Retinal pigment epithelial cell (primary cell): Measurements from ENCODE around the gene NOM1.
"Not testable (repeated sequence)": the region's sequence is repeated elsewhere in the genome, so short reads cannot be mapped to it uniquely, and the experiment has no call there.

Source experiments
- DNase-seq: peaks from one replicate; pipeline ENCODE4 v3.0.0-alpha.2; 2010; ENCODE audit warnings: low read depth
- H3K4me3 ChIP-seq: 2 replicates; pipeline ENCODE4 v1.5.1; 2011; ENCODE audit warnings: mild to moderate bottlenecking, low read length, control low read depth, moderate library complexity
- TF ChIP-seq, protein P1 (sequence below): conservative IDR thresholded peaks from 2 replicates; pipeline ENCODE4 v1.5.1; 2011; ENCODE audit warnings: low read depth, low read length, control low read depth, inconsistent platforms

NOM1 gene, protein sequence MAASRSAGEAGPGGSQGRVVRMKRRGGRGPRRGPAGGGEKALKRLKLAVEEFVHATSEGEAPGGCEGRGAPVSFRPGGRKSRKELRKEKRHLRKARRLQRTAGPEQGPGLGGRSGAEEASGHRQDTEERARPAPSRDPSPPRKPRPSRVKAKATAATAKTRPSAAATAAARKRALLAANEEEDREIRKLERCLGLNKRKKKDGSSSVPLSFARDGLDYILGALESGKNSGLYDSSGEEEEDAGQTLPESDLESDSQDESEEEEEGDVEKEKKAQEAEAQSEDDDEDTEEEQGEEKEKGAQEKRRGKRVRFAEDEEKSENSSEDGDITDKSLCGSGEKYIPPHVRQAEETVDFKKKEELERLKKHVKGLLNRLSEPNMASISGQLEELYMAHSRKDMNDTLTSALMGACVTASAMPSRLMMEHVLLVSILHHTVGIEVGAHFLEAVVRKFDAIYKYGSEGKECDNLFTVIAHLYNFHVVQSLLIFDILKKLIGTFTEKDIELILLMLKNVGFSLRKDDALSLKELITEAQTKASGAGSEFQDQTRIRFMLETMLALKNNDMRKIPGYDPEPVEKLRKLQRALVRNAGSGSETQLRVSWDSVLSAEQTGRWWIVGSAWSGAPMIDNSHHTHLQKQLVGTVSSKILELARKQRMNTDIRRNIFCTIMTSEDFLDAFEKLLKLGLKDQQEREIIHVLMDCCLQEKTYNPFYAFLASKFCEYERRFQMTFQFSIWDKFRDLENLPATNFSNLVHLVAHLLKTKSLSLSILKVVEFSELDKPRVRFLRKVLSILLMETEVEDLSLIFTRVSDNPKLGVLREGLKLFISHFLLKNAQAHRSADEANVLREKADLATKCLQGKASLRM

DNA sequence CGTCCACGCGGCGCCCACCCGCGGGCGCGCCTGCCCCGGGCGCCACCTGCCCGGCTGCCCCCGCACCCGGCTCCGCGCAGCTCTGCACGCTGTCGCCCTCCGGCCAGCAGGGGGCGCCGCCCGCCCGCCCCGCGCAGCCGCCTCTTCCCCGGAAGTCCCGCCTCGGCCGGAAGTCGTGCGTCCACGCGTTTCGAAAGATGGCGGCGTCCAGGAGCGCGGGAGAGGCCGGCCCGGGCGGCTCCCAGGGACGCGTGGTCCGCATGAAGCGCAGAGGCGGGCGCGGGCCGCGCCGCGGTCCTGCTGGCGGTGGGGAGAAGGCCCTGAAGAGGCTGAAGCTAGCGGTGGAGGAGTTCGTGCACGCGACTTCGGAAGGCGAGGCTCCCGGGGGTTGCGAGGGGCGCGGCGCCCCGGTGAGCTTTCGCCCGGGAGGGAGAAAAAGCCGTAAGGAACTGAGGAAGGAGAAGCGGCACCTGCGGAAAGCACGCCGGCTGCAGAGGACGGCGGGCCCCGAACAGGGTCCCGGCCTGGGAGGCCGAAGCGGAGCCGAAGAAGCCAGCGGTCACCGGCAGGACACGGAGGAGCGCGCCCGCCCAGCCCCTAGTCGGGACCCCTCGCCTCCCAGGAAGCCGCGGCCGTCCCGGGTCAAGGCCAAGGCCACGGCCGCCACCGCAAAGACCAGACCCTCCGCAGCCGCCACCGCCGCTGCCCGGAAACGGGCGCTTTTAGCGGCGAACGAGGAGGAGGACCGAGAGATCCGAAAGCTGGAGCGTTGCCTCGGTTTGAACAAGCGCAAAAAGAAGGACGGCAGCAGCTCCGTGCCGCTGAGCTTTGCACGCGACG is at the start of gene NOM1:
TSS of gene NOM1 (plus strand) at position 172 of the 840 bp plus-strand sequence. CDS start at position 198, 26 bp downstream.
- peak; percentile 30 for DNase-seq
- peak within 1 kb of the TSS; percentile 83 for H3K4me3 ChIP-seq
- TF ChIP-seq, protein P1, sequence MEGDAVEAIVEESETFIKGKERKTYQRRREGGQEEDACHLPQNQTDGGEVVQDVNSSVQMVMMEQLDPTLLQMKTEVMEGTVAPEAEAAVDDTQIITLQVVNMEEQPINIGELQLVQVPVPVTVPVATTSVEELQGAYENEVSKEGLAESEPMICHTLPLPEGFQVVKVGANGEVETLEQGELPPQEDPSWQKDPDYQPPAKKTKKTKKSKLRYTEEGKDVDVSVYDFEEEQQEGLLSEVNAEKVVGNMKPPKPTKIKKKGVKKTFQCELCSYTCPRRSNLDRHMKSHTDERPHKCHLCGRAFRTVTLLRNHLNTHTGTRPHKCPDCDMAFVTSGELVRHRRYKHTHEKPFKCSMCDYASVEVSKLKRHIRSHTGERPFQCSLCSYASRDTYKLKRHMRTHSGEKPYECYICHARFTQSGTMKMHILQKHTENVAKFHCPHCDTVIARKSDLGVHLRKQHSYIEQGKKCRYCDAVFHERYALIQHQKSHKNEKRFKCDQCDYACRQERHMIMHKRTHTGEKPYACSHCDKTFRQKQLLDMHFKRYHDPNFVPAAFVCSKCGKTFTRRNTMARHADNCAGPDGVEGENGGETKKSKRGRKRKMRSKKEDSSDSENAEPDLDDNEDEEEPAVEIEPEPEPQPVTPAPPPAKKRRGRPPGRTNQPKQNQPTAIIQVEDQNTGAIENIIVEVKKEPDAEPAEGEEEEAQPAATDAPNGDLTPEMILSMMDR, result no peak

DNA sequence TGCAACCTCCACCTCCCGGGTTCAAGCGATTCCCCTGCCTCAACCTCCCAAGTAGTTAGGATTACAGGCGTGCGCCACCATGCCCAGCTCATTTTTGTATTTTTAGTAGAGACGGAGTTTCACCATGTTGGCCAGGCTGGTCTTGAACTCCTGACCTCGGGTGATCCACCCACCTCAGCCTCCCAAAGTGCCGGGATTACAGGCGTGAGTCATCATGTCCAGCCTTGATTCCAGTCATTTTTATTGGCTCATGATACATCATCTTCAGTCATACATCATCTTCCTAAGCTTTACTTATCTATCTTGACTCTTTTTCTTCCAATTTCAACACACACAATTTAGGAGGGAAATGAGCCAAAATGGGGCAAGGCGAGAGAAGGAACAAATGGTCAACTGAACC is 49.4 kb upstream of the NOM1 start:
- H3K4me3 ChIP-seq, DNase-seq: not testable (repeated sequence)

DNA sequence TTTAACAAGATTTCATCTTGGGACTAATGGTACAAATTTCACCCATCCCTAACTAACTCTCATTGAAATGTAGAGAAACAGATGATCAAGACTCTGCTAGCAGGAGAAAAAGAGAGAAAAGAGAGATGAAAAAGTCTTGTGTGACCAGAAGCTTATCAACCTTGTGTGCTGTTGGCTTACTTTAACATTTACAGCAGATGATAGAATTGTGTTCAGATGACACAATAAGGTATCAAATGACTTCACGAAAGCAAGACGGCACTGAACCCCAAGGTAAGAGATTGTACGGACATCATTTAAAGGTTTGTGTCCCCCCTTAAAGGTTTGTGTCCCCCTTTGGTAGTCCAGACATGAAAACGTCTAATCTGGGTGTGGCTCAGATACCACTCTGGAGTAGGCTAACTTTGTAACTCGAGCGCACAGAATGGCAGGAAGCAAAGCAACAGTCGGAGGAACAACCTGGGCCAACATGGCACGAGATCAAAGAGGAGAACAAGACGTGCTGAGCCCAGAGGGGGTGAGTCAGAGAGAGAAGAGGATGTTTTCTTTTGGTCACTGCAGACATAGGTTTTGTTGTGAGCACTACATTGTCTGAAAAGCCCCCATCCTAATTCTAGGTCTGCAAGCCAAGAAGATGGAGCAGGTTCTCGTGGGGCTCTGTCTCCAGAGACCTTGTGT is 46.1 kb upstream of the NOM1 start:
- no peak for DNase-seq
- no peak overlapping the region for H3K4me3 ChIP-seq
- TF ChIP-seq, protein P1, result no peak

DNA sequence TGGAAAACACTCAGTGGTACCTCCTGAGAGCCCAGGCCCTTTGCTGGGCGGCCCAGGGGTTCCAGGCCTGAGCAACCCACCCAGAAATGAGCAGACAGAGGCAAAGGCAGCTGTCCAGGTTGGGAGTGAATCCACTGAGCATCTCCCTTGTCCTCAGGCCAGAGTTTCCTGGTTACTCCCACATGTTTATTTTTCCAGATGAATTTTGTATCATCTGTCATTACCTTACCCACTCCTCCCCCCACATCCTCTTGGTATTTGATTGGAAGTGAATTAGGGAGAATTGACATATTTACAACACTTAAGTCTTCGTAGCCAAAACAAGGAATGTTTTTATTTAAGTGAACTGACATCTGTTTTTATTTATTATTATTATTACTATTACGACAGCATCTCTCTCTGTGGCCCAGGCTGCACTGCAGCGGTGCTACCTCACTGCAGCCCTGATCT is 43.3 kb upstream of the NOM1 start:
- TF ChIP-seq, protein P1, result no peak
- H3K4me3 ChIP-seq, result no peak overlapping the region

DNA sequence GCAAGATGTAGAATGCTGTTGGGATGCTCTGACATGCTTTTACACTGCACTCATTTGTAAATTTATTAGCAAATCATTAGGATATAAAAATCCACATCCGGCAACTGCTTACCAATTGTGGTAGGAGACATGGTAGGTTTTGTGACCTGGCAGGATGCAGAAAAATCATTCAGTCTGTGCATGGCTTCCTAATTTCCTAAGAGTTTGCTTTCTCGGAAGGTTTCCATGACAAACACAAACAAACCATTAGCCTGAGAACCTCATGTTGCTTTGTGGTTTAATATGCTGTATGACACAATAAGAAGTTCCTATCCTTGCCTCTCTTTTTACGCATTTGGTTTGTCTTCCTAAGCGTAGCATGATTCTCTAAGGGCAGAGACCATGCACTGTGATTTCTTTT is 41.9 kb upstream of the NOM1 start:
- no peak overlapping the region for H3K4me3 ChIP-seq
- TF ChIP-seq, protein P1, result no peak
- DNase-seq, result no peak

More for the DNA sequence above, 43.3 kb upstream of the NOM1 start:
- DNase-seq, result no peak

DNA sequence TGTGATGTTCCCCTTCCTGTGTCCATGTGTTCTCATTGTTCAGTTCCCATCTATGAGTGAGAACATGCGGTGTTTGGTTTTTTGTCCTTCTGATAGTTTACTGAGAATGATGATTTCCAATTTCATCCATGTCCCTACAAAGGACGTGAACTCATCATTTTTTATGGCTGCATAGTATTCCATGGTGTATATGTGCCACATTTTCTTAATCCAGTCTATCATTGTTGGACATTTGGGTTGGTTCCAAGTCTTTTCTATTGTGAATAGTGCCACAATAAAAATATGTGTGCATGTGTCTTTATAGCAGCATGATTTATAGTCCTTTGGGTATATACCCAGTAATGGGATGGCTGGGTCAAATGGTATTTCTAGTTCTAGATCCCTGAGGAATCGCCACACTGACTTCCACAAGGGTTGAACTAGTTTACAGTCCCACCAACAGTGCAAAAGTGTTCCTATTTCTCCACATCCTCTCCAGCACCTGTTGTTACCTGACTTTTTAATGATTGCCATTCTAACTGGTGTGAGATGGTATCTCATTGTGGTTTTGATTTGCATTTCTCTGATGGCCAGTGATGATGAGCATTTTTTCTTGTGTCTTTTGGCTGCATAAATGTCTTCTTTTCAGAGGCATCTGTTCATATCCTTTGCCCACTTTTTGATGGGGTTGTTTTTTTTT is 39.8 kb upstream of the NOM1 start:
- H3K4me3 ChIP-seq, DNase-seq: not testable (repeated sequence)

DNA sequence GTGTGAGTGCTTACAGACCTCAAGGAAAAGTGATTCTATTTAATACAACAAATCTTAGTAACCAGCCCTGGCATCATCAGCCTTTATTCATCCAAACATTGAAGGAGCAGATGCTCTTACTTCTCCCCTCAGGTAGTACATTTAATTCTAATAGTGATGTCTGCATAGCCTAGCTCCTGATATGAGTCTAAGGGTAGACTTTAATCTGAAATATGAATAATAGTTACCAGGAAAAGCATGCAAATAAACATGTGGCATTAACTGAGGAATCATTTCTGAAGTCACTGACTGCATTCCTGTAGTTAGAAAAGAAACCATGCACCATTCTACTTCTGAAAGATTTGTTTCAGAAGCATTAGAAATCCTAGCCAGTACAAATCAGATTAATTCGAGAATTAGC is 30.9 kb upstream of the NOM1 start:
- TF ChIP-seq, protein P1, result no peak
- DNase-seq, result no peak
- H3K4me3 ChIP-seq, result no peak overlapping the region
